Glomerular visceral epithelial cell (primary cell): ENCODE results near the gene SLC9B2.

Experiments
- DNase-seq: peaks from one replicate; pipeline ENCODE4 v3.0.0-alpha.2; 2016; ENCODE audit errors: extremely low spot score

SLC9B2 gene

GRCh38 chr4:103075894-103076746, 441 bp downstream of the SLC9B2 start:
- peak; percentile 55 for DNase-seq

- DNase-seq: peak; percentile 18
These were observed 1.1 kb downstream of the SLC9B2 start for GRCh38 chr4:103075435-103075893.

- DNase-seq: no peak
These were observed 1.7 kb downstream of the SLC9B2 start for GRCh38 chr4:103074744-103075434.

GRCh38 chr4:103073792-103074438, 2.6 kb downstream of the SLC9B2 start:
- DNase-seq: no peak

GRCh38 chr4:103067841-103068547, 8.6 kb downstream of the SLC9B2 start:
- no peak for DNase-seq

GRCh38 chr4:103060453-103061148, 16.0 kb downstream of the SLC9B2 start:
- no peak for DNase-seq

- DNase-seq: no peak
These were observed 22.5 kb downstream of the SLC9B2 start for GRCh38 chr4:103054030-103054429.

- no peak for DNase-seq
These were observed 23.8 kb downstream of the SLC9B2 start for GRCh38 chr4:103052779-103053178.

GRCh38 chr4:103052145-103052544, 24.4 kb downstream of the SLC9B2 start:
- DNase-seq: no peak

GRCh38 chr4:103050736-103051436, 25.7 kb downstream of the SLC9B2 start:
- no peak for DNase-seq

GRCh38 chr4:103046416-103047290, 29.9 kb downstream of the SLC9B2 start:
- DNase-seq: peak; percentile 45

GRCh38 chr4:103044183-103044582, 32.4 kb downstream of the SLC9B2 start:
- no peak for DNase-seq

- DNase-seq: no peak
These were observed 40.4 kb downstream of the SLC9B2 start for GRCh38 chr4:103036169-103036568.

- DNase-seq: peak; percentile 58
These were observed 44.0 kb downstream of the SLC9B2 start for GRCh38 chr4:103032574-103032973.

- DNase-seq: no peak
These were observed 45.8 kb downstream of the SLC9B2 start for GRCh38 chr4:103030791-103031190.

GRCh38 chr4:103029300-103029699, 47.3 kb downstream of the SLC9B2 start:
- DNase-seq: no peak

- no peak for DNase-seq
These were observed 49.7 kb downstream of the SLC9B2 start for GRCh38 chr4:103026868-103027267.

GRCh38 chr4:103024996-103025395, 51.6 kb downstream of the SLC9B2 start:
- DNase-seq: no peak

GRCh38 chr4:103021120-103021519, 55.4 kb downstream of the SLC9B2 start:
- no peak for DNase-seq
